ENCODE data around the gene GLTPD2. TPM values are rescaled to one million over a fixed set of nuclear protein-coding genes. Genes with fewer than 3 reads are reported as not detected.

GLTPD2 gene
- total RNA-seq, 4 donors from 2014 or later: 1.2 TPM; not detected in 3

- DNase-seq (ENCODE audit: low spot score in 2 of 2): no peak
- TF ChIP-seq CTCF (IDR thresholded peaks at IDR 0.05): no peak
- 47 to 53% methylated on average over 4 of the region's 4 CpGs for WGBS, 2 donors
- no peak overlapping the region for H3K4me3 ChIP-seq (ENCODE audit: low read depth, poor library complexity, severe bottlenecking)
- intact Hi-C loops (cut with DNase I; ENCODE audit: low total_unique reads): no loop called here
Observed at GRCh38 chr17:4834681-4835020, 45.9 kb downstream of the GLTPD2 start.

GRCh38 chr17:4836221-4836620 is 47.5 kb downstream of the GLTPD2 start:
- no peak overlapping the region for H3K4me3 ChIP-seq (ENCODE audit: low read depth, poor library complexity, severe bottlenecking)
- 73 to 79% methylated on average over 4 of the region's 4 CpGs for WGBS, 2 donors
- TF ChIP-seq POLR2A (IDR thresholded peaks at IDR 0.05) (no peak), CTCF (IDR thresholded peaks at IDR 0.05) (no peak)
- intact Hi-C loops (cut with DNase I; ENCODE audit: low total_unique reads): no loop called here
- DNase-seq (ENCODE audit: low spot score in 2 of 2): no peak

GRCh38 chr17:4837471-4838308 is 48.9 kb downstream of the GLTPD2 start:
- intact Hi-C loops (cut with DNase I; ENCODE audit: low total_unique reads): no loop called here
- no peak overlapping the region for H3K4me3 ChIP-seq (ENCODE audit: low read depth, poor library complexity, severe bottlenecking)
- DNase-seq (ENCODE audit: low spot score in 2 of 2): no peak
- 39 to 41% methylated on average over 13 of the region's 13 CpGs for WGBS, 2 donors
- TF ChIP-seq POLR2A (IDR thresholded peaks at IDR 0.05) (no peak), CTCF (IDR thresholded peaks at IDR 0.05) (no peak)

- no peak overlapping the region for H3K4me3 ChIP-seq (ENCODE audit: low read depth, poor library complexity, severe bottlenecking)
- DNase-seq (ENCODE audit: low spot score in 2 of 2): no peak
- TF ChIP-seq CTCF (IDR thresholded peaks at IDR 0.05): no peak
- no peak for TF ChIP-seq POLR2A (IDR thresholded peaks at IDR 0.05)
- intact Hi-C loops (cut with DNase I; ENCODE audit: low total_unique reads): no loop called here
- WGBS, 2 donors: 79 to 83% methylated on average over 3 of the region's 3 CpGs
Observed at GRCh38 chr17:4838309-4838785, 49.6 kb downstream of the GLTPD2 start.

- no peak overlapping the region for H3K4me3 ChIP-seq (ENCODE audit: low read depth, poor library complexity, severe bottlenecking)
- no peak for DNase-seq (ENCODE audit: low spot score in 2 of 2)
- intact Hi-C loops (cut with DNase I; ENCODE audit: low total_unique reads): no loop called here
- TF ChIP-seq CTCF (IDR thresholded peaks at IDR 0.05) (no peak), POLR2A (IDR thresholded peaks at IDR 0.05) (no peak)
- WGBS, 2 donors: 85 to 87% methylated on average over 8 of the region's 8 CpGs
Observed at GRCh38 chr17:4839221-4839620, 50.5 kb downstream of the GLTPD2 start.

Other genes starting within 250 kb of the GLTPD2 start
- gene MYBBP1A, start 233.6 kb upstream of the GLTPD2 start, total RNA-seq: 10 to 100 TPM; 53.9 to 83.7 (median 54.5) TPM
- gene GGT6, start 228.4 kb upstream of the GLTPD2 start, total RNA-seq: 100 to 1,000 TPM; 133 to 232 (median 184) TPM
- gene SMTNL2, start 204.4 kb upstream of the GLTPD2 start, total RNA-seq: 1 to 10 TPM in 2 of 4 donors, under 1 TPM in 1, not detected in 1; 0.25 to 3.0 (median 1.0) TPM
- gene ALOX15, start 147.3 kb upstream of the GLTPD2 start, total RNA-seq: under 1 TPM in 2 of 4 donors, not detected in 2; 0.54 to 0.68 TPM
- 10 to 100 TPM; 20.5 to 78.4 (median 26.0) TPM for gene PELP1, start 84.8 kb upstream of the GLTPD2 start, total RNA-seq
- gene ARRB2, start 78.3 kb upstream of the GLTPD2 start, total RNA-seq: 10 to 100 TPM in 3 of 4 donors, 1 to 10 TPM in 1; 8.5 to 16.4 (median 11.8) TPM
- gene MED11, start 57.5 kb upstream of the GLTPD2 start, total RNA-seq: 10 to 100 TPM; 22.9 to 47.0 (median 40.9) TPM
- gene ZMYND15, start 49.1 kb upstream of the GLTPD2 start, total RNA-seq: 1 to 10 TPM in 2 of 4 donors, under 1 TPM in 1, not detected in 1; 0.46 to 1.7 (median 1.2) TPM
- 10 to 100 TPM; 25.0 to 28.1 (median 25.5) TPM for gene CXCL16, start 49.0 kb upstream of the GLTPD2 start, total RNA-seq
- not detected for gene TM4SF5, start 17.1 kb upstream of the GLTPD2 start, total RNA-seq
- gene VMO1, start 2.6 kb upstream of the GLTPD2 start, total RNA-seq: 1 to 10 TPM in 3 of 4 donors, not detected in 1; 2.2 to 9.9 (median 5.3) TPM
- gene PSMB6, start 7.2 kb downstream of the GLTPD2 start, total RNA-seq: 100 to 1,000 TPM; 103 to 207 (median 177) TPM
- 10 to 100 TPM; 40.1 to 78.8 (median 56.3) TPM for gene PLD2, start 18.2 kb downstream of the GLTPD2 start, total RNA-seq
- 100 to 1,000 TPM; 128 to 208 (median 140) TPM for gene MINK1, start 44.4 kb downstream of the GLTPD2 start, total RNA-seq
- gene C17orf107, start 110.6 kb downstream of the GLTPD2 start, total RNA-seq: 10 to 100 TPM in 2 of 4 donors, 1 to 10 TPM in 2; 7.0 to 13.4 (median 10.1) TPM
- 1 to 10 TPM in 3 of 4 donors, under 1 TPM in 1; 0.53 to 5.2 (median 3.6) TPM for gene CHRNE, start 114.1 kb downstream of the GLTPD2 start, total RNA-seq
- not detected for gene GP1BA, start 143.3 kb downstream of the GLTPD2 start, total RNA-seq
- 10 to 100 TPM; 35.5 to 87.7 (median 59.2) TPM for gene SLC25A11, start 151.1 kb downstream of the GLTPD2 start, total RNA-seq
- 10 to 100 TPM; 66.3 to 95.4 (median 80.2) TPM for gene RNF167, start 151.3 kb downstream of the GLTPD2 start, total RNA-seq
- gene PFN1, start 159.6 kb downstream of the GLTPD2 start, total RNA-seq: 100 to 1,000 TPM; 479 to 709 (median 540) TPM
- 1 to 10 TPM; 1.0 to 7.9 (median 4.9) TPM for gene ENO3, start 162.2 kb downstream of the GLTPD2 start, total RNA-seq
- gene SPAG7, start 178.9 kb downstream of the GLTPD2 start, total RNA-seq: 10 to 100 TPM; 35.1 to 64.0 (median 51.7) TPM
- gene CAMTA2, start 198.7 kb downstream of the GLTPD2 start, total RNA-seq: 10 to 100 TPM; 21.7 to 35.3 (median 30.6) TPM
- gene INCA1, start 208.6 kb downstream of the GLTPD2 start, total RNA-seq: 1 to 10 TPM in 3 of 4 donors, under 1 TPM in 1; 0.39 to 2.6 (median 1.4) TPM
- gene KIF1C, start 209.0 kb downstream of the GLTPD2 start, total RNA-seq: 100 to 1,000 TPM in 2 of 4 donors, 10 to 100 TPM in 2; 87.6 to 140 (median 100) TPM
- gene SLC52A1, start 246.5 kb downstream of the GLTPD2 start, total RNA-seq: 10 to 100 TPM in 1 of 4 donors, 1 to 10 TPM in 3; 3.3 to 16.1 (median 4.8) TPM

Measured in lower leg skin (tissue), 4 donors.